Stimulated activated CD8-positive, alpha-beta memory T cell treated with anti-CD3 and anti-CD28 coated beads, Interleukin-12 subunit alpha, Interleukin-12 subunit beta, amount 100 ng/mL, for 4 hours (primary cell): ENCODE measurements around the gene CFHR3.
"Not testable (repeated sequence)": the region's sequence is repeated elsewhere in the genome, so short reads cannot be mapped to it uniquely, and the experiment has no call there.

ENCODE experiments used
- DNase-seq: peaks from one replicate; pipeline ENCODE4 v3.0.0-alpha.2; 2020; ENCODE audit warnings: low read depth

The CFHR3 gene

DNA sequence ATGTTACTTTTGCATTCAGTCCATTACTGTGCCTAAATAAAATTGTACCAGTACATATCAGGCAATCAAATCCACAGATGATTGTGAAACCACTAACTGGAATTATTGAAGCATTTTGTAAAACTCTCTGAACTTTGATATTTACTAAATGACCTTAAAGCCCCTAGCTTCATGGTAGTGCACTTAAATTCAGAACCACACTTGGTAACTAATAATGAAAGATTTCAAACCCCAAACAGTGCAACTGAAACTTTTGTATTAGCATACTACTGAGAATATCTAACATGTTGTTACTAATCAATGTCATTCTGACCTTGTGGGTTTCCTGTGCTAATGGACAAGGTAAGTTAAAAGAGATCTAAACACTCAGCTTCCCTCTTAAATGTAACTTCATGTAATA lies at the start of gene CFHR3:
TSS of gene CFHR3 (plus strand) at position 238 of the 400 bp plus-strand sequence. CDS start at position 285, 47 bp downstream.
- DNase-seq, result no peak

GRCh38 chr1:196732526-196732925 lies 42.1 kb upstream of the CFHR3 start:
- no peak for DNase-seq

DNA sequence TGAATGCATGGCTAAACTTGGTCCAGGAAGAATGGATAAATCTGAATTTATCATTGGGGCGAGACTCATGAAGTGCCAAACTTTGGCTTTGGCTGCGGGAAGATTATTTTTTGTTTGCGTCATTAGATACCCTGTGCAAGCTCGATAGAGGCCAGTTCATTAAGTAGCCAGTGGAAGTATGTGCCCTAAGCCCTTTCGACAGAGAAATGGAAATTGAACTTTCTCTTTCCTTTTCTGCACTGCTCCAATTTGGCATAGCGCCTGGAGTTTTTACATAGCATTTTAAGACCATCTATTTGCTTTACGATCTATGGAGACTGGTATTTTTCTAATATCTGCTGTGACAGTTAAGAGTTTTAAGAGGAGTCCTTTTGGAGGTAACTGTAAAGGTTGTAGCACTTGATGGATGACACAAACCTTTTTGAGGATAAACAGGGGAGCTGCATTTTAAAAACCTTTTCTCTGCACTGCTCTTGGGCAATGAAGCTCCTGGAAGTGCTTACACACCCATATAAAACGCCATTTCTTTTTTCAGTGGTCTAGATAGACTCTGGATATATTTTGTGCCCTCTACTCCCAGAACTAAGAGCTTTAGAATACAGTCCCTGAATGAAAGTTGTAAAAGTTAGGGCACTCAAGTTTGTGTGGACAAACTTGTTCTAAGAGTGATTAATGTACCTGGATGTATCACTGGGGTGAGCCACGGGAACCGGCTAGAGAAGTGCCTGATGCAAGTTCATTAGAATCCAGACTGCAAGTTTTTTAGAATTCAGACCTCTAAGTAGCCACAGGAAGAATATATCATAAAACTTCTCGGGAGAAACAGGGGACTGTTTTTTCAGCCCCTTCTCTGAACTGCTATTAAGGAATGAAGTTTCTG lies 41.3 kb upstream of the CFHR3 start:
- DNase-seq, result no peak

- no peak for DNase-seq
Observed at GRCh38 chr1:196734006-196734405, 40.6 kb upstream of the CFHR3 start.

DNA sequence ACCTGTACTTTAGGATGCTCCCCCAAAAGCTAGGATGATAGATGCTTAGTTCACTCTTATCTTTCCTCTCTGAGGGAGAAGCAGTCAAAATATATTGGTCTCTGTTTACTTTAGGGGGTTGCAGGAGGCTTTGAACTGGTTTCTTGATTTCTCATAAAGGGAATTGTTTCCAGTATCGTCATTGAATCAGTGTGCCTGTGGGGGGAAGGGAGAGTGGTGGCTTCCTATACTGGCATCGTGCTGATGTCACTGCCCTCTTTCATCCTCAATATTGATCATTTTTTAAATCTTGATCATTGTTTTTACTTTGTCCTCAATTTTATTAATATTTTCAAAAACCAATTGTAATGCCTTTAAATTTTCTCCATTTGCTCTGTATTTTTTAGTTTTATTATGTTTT lies 40.2 kb upstream of the CFHR3 start:
- no peak for DNase-seq

DNA sequence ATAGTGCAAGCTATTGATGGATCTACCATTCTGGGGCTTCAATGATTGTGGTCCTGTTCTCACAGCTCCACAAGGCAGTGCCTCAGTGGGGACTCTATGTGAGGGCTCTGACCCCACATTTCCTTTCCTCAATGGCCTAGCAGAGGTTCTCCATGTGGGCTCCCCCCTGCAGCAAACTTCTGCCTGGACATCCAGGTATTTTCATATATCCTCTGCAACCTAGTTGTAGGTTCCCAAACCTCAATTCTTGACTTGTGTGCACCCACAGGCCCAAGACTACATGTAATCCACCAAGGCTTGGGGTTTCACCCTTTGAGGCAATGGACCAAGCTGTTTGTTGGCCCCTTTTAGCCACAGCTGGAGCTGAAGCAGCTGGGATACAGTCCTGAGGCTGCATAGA lies 35.9 kb upstream of the CFHR3 start:
- no peak for DNase-seq

DNA sequence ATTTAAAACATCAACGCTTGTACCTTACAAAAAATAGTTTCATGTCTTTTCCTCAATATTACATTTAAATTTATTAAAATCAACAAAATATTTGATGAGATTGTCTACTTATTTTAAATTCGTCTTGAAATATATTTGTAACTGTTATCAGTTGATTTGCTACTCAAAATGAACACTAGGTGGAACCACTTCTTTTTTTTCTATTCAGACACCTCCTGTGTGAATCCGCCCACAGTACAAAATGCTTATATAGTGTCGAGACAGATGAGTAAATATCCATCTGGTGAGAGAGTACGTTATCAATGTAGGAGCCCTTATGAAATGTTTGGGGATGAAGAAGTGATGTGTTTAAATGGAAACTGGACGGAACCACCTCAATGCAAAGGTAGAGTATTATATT lies 31.4 kb upstream of the CFHR3 start:
- DNase-seq, result not testable (repeated sequence)

DNA sequence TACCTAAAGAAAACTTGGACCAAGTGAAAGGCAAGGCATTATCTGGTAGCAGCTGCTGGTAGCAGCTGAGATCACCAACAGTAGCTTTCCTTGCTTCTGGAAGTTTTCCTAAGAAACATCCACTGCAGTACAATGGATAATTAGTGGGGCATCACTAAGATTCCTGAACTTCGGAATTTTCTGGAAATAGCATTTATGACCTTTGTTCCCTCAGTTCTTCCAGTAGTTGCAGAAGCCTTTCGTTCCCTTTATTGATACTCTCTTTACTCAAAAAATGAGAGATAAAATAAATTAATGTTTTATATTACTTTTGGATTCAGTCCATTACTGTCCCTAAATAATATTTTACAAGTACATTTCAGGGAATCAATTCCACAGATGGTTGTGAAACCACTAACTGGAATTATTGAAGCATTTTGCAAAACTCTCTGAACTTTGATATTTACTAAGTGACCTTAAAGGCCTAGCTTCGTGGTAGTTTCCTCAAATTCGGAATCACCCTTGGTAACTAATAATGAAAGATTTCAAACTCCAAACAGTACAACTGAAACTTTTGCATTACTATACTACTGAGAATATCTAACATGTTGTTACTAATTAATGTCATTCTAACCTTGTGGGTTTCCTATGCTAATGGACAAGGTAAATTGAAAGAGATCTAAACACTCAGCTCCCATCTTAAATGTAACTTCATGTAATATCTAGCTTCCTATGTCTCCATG lies 9.5 kb upstream of the CFHR3 start:
- not testable (repeated sequence) for DNase-seq

GRCh38 chr1:196769823-196770222 lies 4.8 kb upstream of the CFHR3 start:
- not testable (repeated sequence) for DNase-seq

DNA sequence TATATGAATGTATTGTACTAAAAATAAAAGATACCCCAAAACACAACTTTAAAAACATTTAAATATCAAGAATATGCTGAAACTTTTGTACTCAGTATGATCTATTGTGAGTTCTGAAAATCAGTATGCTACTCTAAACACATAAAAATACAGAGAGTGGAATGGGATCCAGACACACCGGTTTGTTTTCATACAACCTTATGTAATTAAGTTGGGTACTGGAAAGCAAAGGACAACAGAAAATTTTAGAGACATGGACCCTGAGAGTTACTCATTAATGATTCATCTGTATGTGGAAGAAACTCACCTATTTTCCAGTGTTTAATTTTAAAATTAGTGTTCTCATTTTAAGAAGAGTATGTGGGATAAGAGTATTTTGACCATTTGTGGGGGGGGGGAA lies 927 bp upstream of the CFHR3 start:
- DNase-seq, result no peak

- DNase-seq, result no peak
Observed at GRCh38 chr1:196774175-196774574, 465 bp upstream of the CFHR3 start.

GRCh38 chr1:196777603-196778002 lies 3.0 kb downstream of the CFHR3 start:
- DNase-seq, result no peak

GRCh38 chr1:196779093-196779492 lies 4.5 kb downstream of the CFHR3 start:
- DNase-seq, result no peak

DNA sequence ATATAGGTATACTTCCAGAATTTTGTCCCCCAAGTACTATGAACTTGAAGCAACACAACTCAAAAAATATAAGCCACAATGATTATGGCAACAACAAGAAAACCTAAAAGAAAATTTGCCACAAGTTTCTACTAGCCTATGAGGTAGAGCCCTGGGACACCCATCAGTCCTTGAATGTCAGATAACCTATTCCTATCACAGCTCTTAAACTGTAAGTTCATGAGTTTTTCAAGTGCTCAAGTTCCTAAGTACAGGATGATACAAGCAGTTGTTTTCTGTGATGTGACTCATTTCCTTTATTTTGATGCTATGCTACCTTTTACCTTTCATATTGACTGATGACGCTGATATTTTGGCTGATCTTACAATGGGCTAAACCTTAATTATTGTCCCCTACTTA lies 16.6 kb downstream of the CFHR3 start:
- DNase-seq, result not testable (repeated sequence)

- not testable (repeated sequence) for DNase-seq
Observed at GRCh38 chr1:196794103-196794502, 19.5 kb downstream of the CFHR3 start.

GRCh38 chr1:196797891-196798290 lies 23.3 kb downstream of the CFHR3 start:
- DNase-seq, result no peak

GRCh38 chr1:196801920-196802319 lies 27.3 kb downstream of the CFHR3 start:
- not testable (repeated sequence) for DNase-seq

GRCh38 chr1:196808529-196809235 lies 34.0 kb downstream of the CFHR3 start:
- DNase-seq, result no peak

GRCh38 chr1:196817442-196817841 lies 42.8 kb downstream of the CFHR3 start:
- not testable (repeated sequence) for DNase-seq

DNA sequence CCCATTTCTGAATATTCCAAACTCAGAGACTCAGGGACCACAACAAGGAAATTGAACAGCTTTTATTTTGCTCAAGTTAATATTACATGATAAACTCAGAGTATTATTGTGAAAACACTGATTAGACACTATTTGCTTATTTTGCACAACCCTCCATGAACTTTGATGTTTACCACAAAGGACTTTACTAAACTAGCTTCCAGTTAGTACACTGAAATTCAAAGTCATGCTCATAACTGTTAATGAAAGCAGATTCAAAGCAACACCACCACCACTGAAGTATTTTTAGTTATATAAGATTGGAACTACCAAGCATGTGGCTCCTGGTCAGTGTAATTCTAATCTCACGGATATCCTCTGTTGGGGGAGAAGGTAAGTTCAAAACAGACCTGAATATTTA lies 44.9 kb downstream of the CFHR3 start, which contains the start of gene CFHR1:
TSS of gene CFHR1 (plus strand) at position 201 of the 400 bp plus-strand sequence. CDS start at position 315, 114 bp downstream.
- DNase-seq, result not testable (repeated sequence)

DNA sequence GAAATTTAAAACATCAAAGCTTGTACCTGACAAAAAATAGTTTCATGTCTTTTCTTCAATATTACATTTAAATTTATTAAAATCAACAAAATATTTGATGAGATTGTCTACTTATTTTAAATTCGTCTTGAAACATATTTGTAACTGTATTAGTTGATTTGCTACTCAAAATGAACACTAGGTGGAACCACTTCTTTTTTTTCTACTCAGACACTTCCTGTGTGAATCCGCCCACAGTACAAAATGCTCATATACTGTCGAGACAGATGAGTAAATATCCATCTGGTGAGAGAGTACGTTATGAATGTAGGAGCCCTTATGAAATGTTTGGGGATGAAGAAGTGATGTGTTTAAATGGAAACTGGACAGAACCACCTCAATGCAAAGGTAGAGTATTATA lies 53.2 kb downstream of the CFHR3 start:
- not testable (repeated sequence) for DNase-seq
